Measurements from ENCODE around the gene DGKZ. TPM values are rescaled to one million over a fixed set of nuclear protein-coding genes. Genes with fewer than 3 reads are reported as not detected.
A peak's percentile ranks its signal among the peaks of the same experiment; 100 is the strongest.

The DGKZ gene
- total and polyA plus RNA-seq, 12 donors, result 12.4 to 160 (median 44.0) TPM

GRCh38 chr11:46420513-46420912 is 73.2 kb downstream of the DGKZ start:
- TF ChIP-seq POLR2A (IDR thresholded peaks at IDR 0.05), result no peak
- TF ChIP-seq, protein P1, sequence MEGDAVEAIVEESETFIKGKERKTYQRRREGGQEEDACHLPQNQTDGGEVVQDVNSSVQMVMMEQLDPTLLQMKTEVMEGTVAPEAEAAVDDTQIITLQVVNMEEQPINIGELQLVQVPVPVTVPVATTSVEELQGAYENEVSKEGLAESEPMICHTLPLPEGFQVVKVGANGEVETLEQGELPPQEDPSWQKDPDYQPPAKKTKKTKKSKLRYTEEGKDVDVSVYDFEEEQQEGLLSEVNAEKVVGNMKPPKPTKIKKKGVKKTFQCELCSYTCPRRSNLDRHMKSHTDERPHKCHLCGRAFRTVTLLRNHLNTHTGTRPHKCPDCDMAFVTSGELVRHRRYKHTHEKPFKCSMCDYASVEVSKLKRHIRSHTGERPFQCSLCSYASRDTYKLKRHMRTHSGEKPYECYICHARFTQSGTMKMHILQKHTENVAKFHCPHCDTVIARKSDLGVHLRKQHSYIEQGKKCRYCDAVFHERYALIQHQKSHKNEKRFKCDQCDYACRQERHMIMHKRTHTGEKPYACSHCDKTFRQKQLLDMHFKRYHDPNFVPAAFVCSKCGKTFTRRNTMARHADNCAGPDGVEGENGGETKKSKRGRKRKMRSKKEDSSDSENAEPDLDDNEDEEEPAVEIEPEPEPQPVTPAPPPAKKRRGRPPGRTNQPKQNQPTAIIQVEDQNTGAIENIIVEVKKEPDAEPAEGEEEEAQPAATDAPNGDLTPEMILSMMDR (IDR thresholded peaks at IDR 0.05), result no peak
- WGBS, 4 donors, result 86 to 95% (median 88%) methylated on average over 1 of the region's 1 CpG
- Histone ChIP-seq H3K9me3 (replicated peaks in 1 of 3) (no peaks in the 10 kb centered on the region), H3K4me3 (no peak overlapping the region), H3K27me3 (no peaks in the 10 kb centered on the region), H3K27ac (no peak overlapping the region), H3K36me3 (replicated peaks in 1 of 2) (peaks cover 0 to 17% of the 10 kb centered on the region in 2 donors), H3K4me1 (replicated peaks in 1 of 2) (no peaks in the 10 kb centered on the region)
- no peak for DNase-seq
- intact Hi-C loops (cut with DNase I), result no loop called here

- TF ChIP-seq POLR2A (IDR thresholded peaks at IDR 0.05), result no peak
- TF ChIP-seq, protein P1 (IDR thresholded peaks at IDR 0.05), result no peak
- Histone ChIP-seq H3K27ac (no peak overlapping the region), H3K4me1 (replicated peaks in 1 of 2) (no peaks in the 10 kb centered on the region), H3K4me3 (no peak overlapping the region), H3K36me3 (replicated peaks in 1 of 2) (peaks cover 0 to 17% of the 10 kb centered on the region in 2 donors), H3K27me3 (no peaks in the 10 kb centered on the region), H3K9me3 (replicated peaks in 1 of 3) (no peaks in the 10 kb centered on the region)
- intact Hi-C loops (cut with DNase I), result no loop called here
- DNase-seq, result peak in 2 of 7 donors; percentile 19 to 39
- 86 to 89% (median 87%) methylated on average over 6 to 8 of the region's 8 CpGs for WGBS, 4 donors
Observed at GRCh38 chr11:46421257-46421880, 74.1 kb downstream of the DGKZ start.

DNA sequence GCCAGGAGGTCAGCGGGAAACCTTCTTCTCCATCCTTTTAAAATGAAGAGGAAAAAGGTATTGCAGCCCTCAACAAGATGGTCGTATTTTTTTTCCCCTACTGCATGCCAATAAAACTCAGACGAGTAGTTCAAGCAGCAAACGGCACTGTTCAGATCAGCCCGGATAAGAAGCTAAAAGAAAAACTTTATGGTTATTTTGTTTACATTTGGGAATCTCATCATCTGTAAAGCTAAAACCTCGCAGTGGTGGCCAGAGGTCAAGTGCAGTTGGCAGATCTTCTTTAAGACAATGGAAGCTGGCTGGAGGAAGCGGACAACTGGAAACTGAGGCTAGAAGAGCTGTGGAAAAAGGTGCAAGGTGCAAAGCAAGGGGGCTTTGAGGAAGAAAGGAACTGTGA is 75.3 kb downstream of the DGKZ start:
- Histone ChIP-seq H3K9me3 (replicated peaks in 1 of 3) (no peaks in the 10 kb centered on the region), H3K27me3 (no peaks in the 10 kb centered on the region), H3K4me1 (replicated peaks in 1 of 2) (no peaks in the 10 kb centered on the region), H3K27ac (no peak overlapping the region), H3K36me3 (replicated peaks in 1 of 2) (peaks cover 0 to 14% of the 10 kb centered on the region in 2 donors), H3K4me3 (no peak overlapping the region)
- DNase-seq, result no peak
- no peak for TF ChIP-seq POLR2A (IDR thresholded peaks at IDR 0.05)
- TF ChIP-seq, protein P1 (IDR thresholded peaks at IDR 0.05), result no peak
- WGBS, 4 donors, result 79 to 85% (median 83%) methylated on average over 7 of the region's 7 CpGs
- intact Hi-C loops (cut with DNase I), result no loop called here

- peaks cover 0 to 19% of the 10 kb centered on the region in 2 donors for H3K36me3 ChIP-seq (replicated peaks in 1 of 2)
Observed at GRCh38 chr11:46426233-46426991, 79.1 kb downstream of the DGKZ start.

More at GRCh38 chr11:46426233-46426991, 79.1 kb downstream of the DGKZ start:
- Histone ChIP-seq H3K27ac (no peak overlapping the region), H3K9me3 (replicated peaks in 1 of 3) (no peaks in the 10 kb centered on the region), H3K4me1 (replicated peaks in 1 of 2) (no peaks in the 10 kb centered on the region), H3K4me3 (no peak overlapping the region), H3K27me3 (no peaks in the 10 kb centered on the region)
- WGBS, 4 donors, result 79 to 85% (median 84%) methylated on average over 4 of the region's 4 CpGs
- no peak for TF ChIP-seq POLR2A (IDR thresholded peaks at IDR 0.05)
- TF ChIP-seq, protein P1 (IDR thresholded peaks at IDR 0.05), result no peak
- DNase-seq, result no peak
- intact Hi-C loops (cut with DNase I), result no loop called here
